Duodenal mucosa (tissue), 2 donors: ENCODE results near the gene OBSCN.

ENCODE experiments used
- H3K27ac ChIP-seq: one replicate; pipeline ENCODE4 v1.7.0; 2013; ENCODE audit warnings: low read depth, low read length
- H3K27me3 ChIP-seq, 2 donors: one replicate each; pipeline ENCODE4 v1.7.0; 2013; ENCODE audit warnings: low read length in 2 of 2, control low read depth in 1 of 2; ENCODE audit not compliant: insufficient read depth in 2 of 2, control insufficient read depth in 1 of 2
- H3K36me3 ChIP-seq, 2 donors: one replicate each; pipeline ENCODE4 v1.7.0; 2013; ENCODE audit warnings: low read length in 2 of 2, control low read depth in 1 of 2; ENCODE audit not compliant: insufficient read depth in 2 of 2, control insufficient read depth in 1 of 2
- H3K4me1 ChIP-seq, 2 donors: one replicate each; pipeline ENCODE4 v1.7.0; 2013; ENCODE audit warnings: low read length in 2 of 2, control low read depth in 1 of 2; ENCODE audit not compliant: insufficient read depth in 2 of 2, control insufficient read depth in 1 of 2
- H3K4me3 ChIP-seq, 2 donors: one replicate each; pipeline ENCODE4 v1.7.0; 2013; ENCODE audit warnings: low read length in 2 of 2, low read depth in 1 of 2
- H3K9ac ChIP-seq, 2 donors: one replicate each; pipeline ENCODE4 v1.7.0; 2013; ENCODE audit warnings: low read length in 2 of 2, low read depth in 1 of 2
- H3K9me3 ChIP-seq, 2 donors: one replicate each; pipeline ENCODE4 v1.7.0; 2013; ENCODE audit warnings: low read length in 2 of 2, control low read depth in 1 of 2; ENCODE audit not compliant: control insufficient read depth in 1 of 2

Gene OBSCN

GRCh38 chr1:228315484-228315944, 107.7 kb downstream of the OBSCN start:
- Histone ChIP-seq H3K27ac (no peak overlapping the region), H3K9me3 (peaks cover 10 to 14% of the 10 kb centered on the region in 2 donors), H3K4me1 (no peaks in the 10 kb centered on the region), H3K4me3 (no peak overlapping the region), H3K36me3 (peaks cover 0 to 7% of the 10 kb centered on the region in 2 donors), H3K9ac (no peak overlapping the region), H3K27me3 (no peaks in the 10 kb centered on the region)

DNA sequence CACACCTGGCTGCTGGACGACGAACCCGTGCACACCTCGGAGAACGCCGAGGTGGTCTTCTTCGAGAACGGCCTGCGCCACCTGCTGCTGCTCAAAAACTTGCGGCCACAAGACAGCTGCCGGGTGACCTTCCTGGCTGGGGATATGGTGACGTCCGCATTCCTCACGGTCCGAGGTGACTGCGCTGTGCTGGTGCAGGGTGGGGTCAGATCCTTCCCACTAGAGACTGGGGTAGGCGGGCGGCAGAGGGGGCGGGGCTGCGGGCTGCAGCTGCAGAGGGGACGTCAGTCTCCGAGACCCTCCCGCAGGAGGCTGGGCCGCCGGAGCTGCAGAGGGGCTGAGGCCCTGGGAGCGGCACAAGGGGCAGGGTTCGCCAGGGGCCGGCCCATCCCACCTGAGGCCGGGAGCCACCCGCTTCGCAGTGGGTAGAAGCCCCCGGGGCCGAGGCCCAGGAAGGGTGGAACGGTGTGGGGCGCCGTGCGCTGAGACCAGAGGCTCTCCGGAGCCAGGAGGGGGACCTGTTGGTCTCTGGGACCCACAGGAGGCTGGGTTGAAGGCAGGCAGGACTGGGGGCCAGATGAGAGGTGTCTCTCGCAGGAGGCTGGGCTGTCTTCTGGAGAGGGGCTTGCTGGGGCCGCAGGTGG, 108.2 kb downstream of the OBSCN start:
- H3K9me3 ChIP-seq = peaks cover 10 to 13% of the 10 kb centered on the region in 2 donors
- peaks cover 0 to 12% of the 10 kb centered on the region in 2 donors for H3K36me3 ChIP-seq
- H3K4me3 ChIP-seq = no peak overlapping the region
- no peaks in the 10 kb centered on the region for H3K27me3 ChIP-seq
- H3K27ac ChIP-seq = no peak overlapping the region
- H3K9ac ChIP-seq = no peak overlapping the region
- no peaks in the 10 kb centered on the region for H3K4me1 ChIP-seq

DNA sequence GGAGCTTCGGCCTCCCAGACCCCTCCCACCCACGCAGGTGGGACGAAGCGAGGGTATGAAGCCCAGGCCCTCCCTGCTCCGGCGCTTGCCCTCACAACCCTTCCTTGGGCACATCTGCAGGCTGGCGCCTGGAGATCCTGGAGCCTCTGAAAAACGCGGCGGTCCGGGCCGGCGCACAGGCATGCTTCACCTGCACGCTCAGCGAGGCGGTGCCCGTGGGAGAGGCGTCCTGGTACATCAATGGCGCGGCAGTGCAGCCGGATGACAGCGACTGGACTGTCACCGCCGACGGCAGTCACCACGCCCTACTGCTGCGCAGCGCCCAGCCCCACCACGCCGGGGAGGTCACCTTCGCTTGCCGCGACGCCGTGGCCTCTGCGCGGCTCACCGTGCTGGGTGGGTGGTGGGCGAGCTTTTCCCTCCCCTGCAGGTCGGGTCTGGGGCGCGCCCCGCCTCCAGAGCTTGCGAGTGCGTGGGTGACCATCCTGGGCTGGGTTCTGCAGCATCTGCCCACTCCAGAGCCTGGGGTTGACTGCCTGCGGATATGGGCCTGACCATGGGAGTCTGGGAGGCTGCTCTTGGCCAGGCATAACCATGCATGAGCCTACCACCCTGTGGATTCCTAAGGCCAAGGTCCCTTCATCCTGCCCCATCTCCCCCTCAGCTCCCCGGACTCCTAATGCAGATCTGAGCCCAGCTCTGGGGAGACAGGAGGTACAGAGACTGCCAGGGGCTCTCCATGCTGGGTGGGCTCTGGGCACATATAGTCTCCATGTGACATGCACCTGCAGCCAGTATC, 108.9 kb downstream of the OBSCN start:
- Histone ChIP-seq H3K27ac (no peak overlapping the region), H3K9me3 (peaks cover 10% of the 10 kb centered on the region in 2 donors), H3K36me3 (peaks cover 0 to 13% of the 10 kb centered on the region in 2 donors), H3K4me1 (no peaks in the 10 kb centered on the region), H3K9ac (no peak overlapping the region), H3K27me3 (no peaks in the 10 kb centered on the region), H3K4me3 (no peak overlapping the region)

GRCh38 chr1:228317411-228317828, 109.6 kb downstream of the OBSCN start:
- Histone ChIP-seq H3K27ac (no peak overlapping the region), H3K9me3 (peaks cover 5 to 6% of the 10 kb centered on the region in 2 donors), H3K4me1 (no peaks in the 10 kb centered on the region), H3K4me3 (no peak overlapping the region), H3K9ac (no peak overlapping the region), H3K36me3 (peaks cover 0 to 17% of the 10 kb centered on the region in 2 donors), H3K27me3 (no peaks in the 10 kb centered on the region)

GRCh38 chr1:228317891-228318810, 110.3 kb downstream of the OBSCN start:
- Histone ChIP-seq H3K9ac (no peak overlapping the region), H3K36me3 (peaks cover 0 to 17% of the 10 kb centered on the region in 2 donors), H3K27ac (no peak overlapping the region), H3K27me3 (no peaks in the 10 kb centered on the region), H3K4me1 (no peaks in the 10 kb centered on the region), H3K9me3 (peaks cover 0 to 2% of the 10 kb centered on the region in 2 donors), H3K4me3 (no peak overlapping the region)

DNA sequence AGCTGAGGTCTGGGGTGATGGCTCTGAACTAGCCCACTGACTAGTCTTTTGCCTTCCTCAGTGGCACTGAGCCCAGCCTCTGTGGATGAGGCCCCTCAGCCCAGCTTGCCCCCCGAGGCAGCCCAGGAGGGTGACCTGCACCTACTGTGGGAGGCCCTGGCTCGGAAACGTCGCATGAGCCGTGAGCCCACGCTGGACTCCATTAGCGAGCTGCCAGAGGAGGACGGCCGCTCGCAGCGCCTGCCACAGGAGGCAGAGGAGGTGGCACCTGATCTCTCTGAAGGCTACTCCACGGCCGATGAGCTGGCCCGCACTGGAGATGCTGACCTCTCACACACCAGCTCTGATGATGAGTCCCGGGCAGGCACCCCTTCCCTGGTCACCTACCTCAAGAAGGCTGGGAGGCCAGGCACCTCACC, 111.0 kb downstream of the OBSCN start:
- Histone ChIP-seq H3K9me3 (no peaks in the 10 kb centered on the region), H3K36me3 (peaks cover 0 to 17% of the 10 kb centered on the region in 2 donors), H3K4me3 (no peak overlapping the region), H3K9ac (no peak overlapping the region), H3K27ac (no peak overlapping the region), H3K4me1 (no peaks in the 10 kb centered on the region), H3K27me3 (no peaks in the 10 kb centered on the region)

DNA sequence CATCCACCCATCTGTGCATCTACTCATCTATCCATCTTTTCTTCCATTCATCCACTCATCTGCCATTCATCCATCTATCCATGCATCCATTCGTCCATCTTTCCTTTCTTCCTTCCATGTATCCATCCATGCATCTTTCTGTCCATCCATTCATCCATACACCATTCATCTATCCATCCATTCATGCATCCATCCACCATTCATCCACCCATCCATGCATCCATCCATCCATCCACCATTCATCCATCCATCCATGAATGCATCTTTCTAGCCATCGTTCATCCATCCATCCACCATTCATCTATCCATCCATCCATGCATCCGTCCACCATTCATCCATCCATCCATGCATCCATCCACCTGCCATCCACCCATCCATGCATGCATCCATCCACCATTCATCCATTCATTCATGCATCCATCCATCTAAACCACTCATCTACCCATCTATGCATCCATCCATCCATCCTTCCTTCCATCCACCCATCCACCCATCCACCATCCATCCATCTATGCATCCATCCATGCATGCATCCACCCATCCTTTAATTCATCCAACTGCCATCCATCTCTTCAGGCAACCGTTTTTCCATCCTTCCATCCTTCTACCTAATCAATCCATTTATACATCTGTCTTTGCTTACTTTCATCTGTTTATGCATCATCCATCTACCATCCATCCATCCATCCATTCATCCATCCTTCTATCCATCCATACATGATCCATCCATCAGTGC, 111.7 kb downstream of the OBSCN start:
- H3K4me1 ChIP-seq = no peaks in the 10 kb centered on the region
- H3K4me3 ChIP-seq = no peak overlapping the region
- no peak overlapping the region for H3K27ac ChIP-seq
- H3K9me3 ChIP-seq = no peaks in the 10 kb centered on the region
- peaks cover 0 to 17% of the 10 kb centered on the region in 2 donors for H3K36me3 ChIP-seq
- H3K9ac ChIP-seq = no peak overlapping the region
- no peaks in the 10 kb centered on the region for H3K27me3 ChIP-seq

DNA sequence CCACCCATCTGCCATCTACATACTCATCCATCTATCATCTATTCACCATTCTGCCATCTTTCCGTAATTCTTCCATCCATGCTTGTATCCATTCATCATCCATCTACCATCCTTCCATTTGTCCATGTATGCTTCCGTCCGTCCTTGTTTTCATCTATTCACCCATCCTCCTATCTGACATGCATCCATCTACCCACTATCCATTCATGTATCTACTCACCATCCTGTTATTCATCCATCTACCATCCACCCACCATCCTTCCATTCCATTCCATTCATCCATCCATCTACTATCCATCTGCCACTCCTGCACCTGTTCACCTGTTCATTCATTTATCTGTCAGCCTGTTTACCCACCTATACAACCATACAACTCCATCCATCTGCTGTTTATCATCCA, 112.5 kb downstream of the OBSCN start:
- Histone ChIP-seq H3K9me3 (no peaks in the 10 kb centered on the region), H3K4me1 (no peaks in the 10 kb centered on the region), H3K4me3 (no peak overlapping the region), H3K9ac (no peak overlapping the region), H3K27ac (no peak overlapping the region), H3K27me3 (no peaks in the 10 kb centered on the region), H3K36me3 (peaks cover 0 to 17% of the 10 kb centered on the region in 2 donors)

GRCh38 chr1:228321435-228321834, 113.6 kb downstream of the OBSCN start:
- H3K4me1 ChIP-seq = no peaks in the 10 kb centered on the region
- no peaks in the 10 kb centered on the region for H3K9me3 ChIP-seq
- H3K27ac ChIP-seq = no peak overlapping the region
- H3K9ac ChIP-seq = no peak overlapping the region
- H3K4me3 ChIP-seq = no peak overlapping the region
- H3K27me3 ChIP-seq = no peaks in the 10 kb centered on the region
- peaks cover 0 to 17% of the 10 kb centered on the region in 2 donors for H3K36me3 ChIP-seq
